GM23338 (cell line): ENCODE results near the gene BID. TPM values are rescaled to one million over a fixed set of nuclear protein-coding genes. Genes with fewer than 3 reads are reported as not detected.

ENCODE experiments used
- ATAC-seq: fragments of 200-7000 bp; cut with Tn5 transposase; 3 replicates; pipeline ENCODE4 v1.9.1; 2020
- DNase-seq: peaks from one replicate; pipeline ENCODE4 v3.0.0-alpha.2; 2015; ENCODE audit warnings: low spot score
- H2AFZ ChIP-seq: fragments of 200-600 bp; sonication (generic); 2 replicates; pipeline ENCODE4 v1.8.0; 2016; ENCODE audit warnings: antibody characterized with exemption, mild to moderate bottlenecking, moderate library complexity
- H3F3A ChIP-seq: fragments of 200-600 bp; sonication (generic); replicated peaks from 2 replicates; pipeline ENCODE4 v1.8.0; 2017; ENCODE audit warnings: antibody characterized with exemption, mixed run types, low read depth
- H3K27ac ChIP-seq: fragments of 200-600 bp; sonication (generic); 2 replicates; pipeline ENCODE4 v1.6.1; 2016; ENCODE audit warnings: low read depth
- H3K27me3 ChIP-seq: fragments of 200-600 bp; sonication (generic); 2 replicates; pipeline ENCODE4 v1.8.0; 2016; ENCODE audit warnings: mild to moderate bottlenecking, mixed run types, moderate library complexity; ENCODE audit not compliant: insufficient read depth
- H3K36me3 ChIP-seq: fragments of 200-600 bp; sonication (generic); 2 replicates; pipeline ENCODE4 v1.8.0; 2016; ENCODE audit warnings: mild to moderate bottlenecking; ENCODE audit not compliant: insufficient read depth
- H3K4me1 ChIP-seq: fragments of 200-600 bp; sonication (generic); 2 replicates; pipeline ENCODE4 v1.8.0; 2016; ENCODE audit warnings: mild to moderate bottlenecking, moderate library complexity; ENCODE audit not compliant: insufficient read depth
- H3K4me2 ChIP-seq: fragments of 200-600 bp; sonication (generic); 2 replicates; pipeline ENCODE4 v1.7.1; 2017; ENCODE audit warnings: mixed run types
- H3K4me3 ChIP-seq: fragments of 200-600 bp; sonication (generic); 2 replicates; pipeline ENCODE4 v1.6.1; 2016; ENCODE audit warnings: mixed run types
- H3K79me2 ChIP-seq: fragments of 200-600 bp; sonication (generic); replicated peaks from 2 replicates; pipeline ENCODE4 v1.8.0; 2017; ENCODE audit warnings: mild to moderate bottlenecking; ENCODE audit not compliant: insufficient read depth
- H3K9me2 ChIP-seq: fragments of 200-600 bp; sonication (generic); 2 replicates; pipeline ENCODE4 v1.8.0; 2017; ENCODE audit not compliant: insufficient read depth
- H4K20me1 ChIP-seq: fragments of 200-600 bp; sonication (generic); replicated peaks from 2 replicates; pipeline ENCODE4 v1.8.0; 2017; ENCODE audit warnings: mild to moderate bottlenecking; ENCODE audit not compliant: insufficient read depth
- H3K27ac Mint-ChIP-seq: 2 replicates; pipeline ENCODE4 v1.8.0; 2020; ENCODE audit warnings: inconsistent platforms, mild to moderate bottlenecking, moderate library complexity, mixed read lengths
- H3K27me3 Mint-ChIP-seq: 3 replicates; pipeline ENCODE4 v1.8.0; 2022; ENCODE audit warnings: low read depth, mild to moderate bottlenecking, moderate library complexity, mixed read lengths, inconsistent platforms; ENCODE audit not compliant: insufficient read depth, poor library complexity
- H3K36me3 Mint-ChIP-seq: 3 replicates; pipeline ENCODE4 v1.8.0; 2021; ENCODE audit warnings: low read depth, mild to moderate bottlenecking, inconsistent platforms, moderate library complexity, mixed read lengths
- H3K4me1 Mint-ChIP-seq: 3 replicates; pipeline ENCODE4 v1.8.0; 2020; ENCODE audit warnings: mild to moderate bottlenecking, inconsistent platforms, mixed read lengths
- H3K4me3 Mint-ChIP-seq: 3 replicates; pipeline ENCODE4 v1.8.0; 2021; ENCODE audit warnings: moderate library complexity, mild to moderate bottlenecking, inconsistent platforms, mixed read lengths
- H3K9me3 Mint-ChIP-seq: 3 replicates; pipeline ENCODE4 v1.8.0; 2020; ENCODE audit warnings: moderate library complexity, mild to moderate bottlenecking, inconsistent platforms, mixed read lengths
- CREB1 ChIP-seq: fragments of 250-450 bp; sonication (Bioruptor Pico); IDR thresholded peaks from 2 replicates; pipeline ENCODE4 v1.5.0; 2020; ENCODE audit warnings: low read depth, mild to moderate bottlenecking, moderate library complexity
- CTCF ChIP-seq, 2 experiments: fragments of 200-600 bp in 1 of 2; sonication (generic) in 1 of 2; conservative IDR thresholded peaks; 2 replicates each; pipeline versions ENCODE4 v1.5.1 to v1.6.1; 2016 to 2017; ENCODE audit warnings: antibody characterized with exemption in 2 of 2, low read depth in 2 of 2, mild to moderate bottlenecking in 2 of 2, moderate library complexity in 1 of 2
- EZH2 ChIP-seq: fragments of 200-600 bp; sonication (generic); IDR thresholded peaks from one replicate; pipeline ENCODE4 v1.8.0; 2017; ENCODE audit warnings: antibody characterized with exemption, mild to moderate bottlenecking, low read depth; ENCODE audit not compliant: unreplicated experiment
- EZH2phosphoT487 ChIP-seq: fragments of 200-600 bp; sonication (generic); IDR thresholded peaks from one replicate; pipeline ENCODE4 v1.8.1; 2018; ENCODE audit warnings: antibody characterized with exemption; ENCODE audit not compliant: unreplicated experiment
- JUNB ChIP-seq: IDR thresholded peaks from one replicate; pipeline ENCODE4 v1.6.1; 2016; ENCODE audit warnings: antibody characterized with exemption; ENCODE audit not compliant: unreplicated experiment
- NANOG ChIP-seq: IDR thresholded peaks from 2 replicates; pipeline ENCODE4 v1.6.1; 2016; ENCODE audit warnings: antibody characterized with exemption, borderline replicate concordance
- POLR2AphosphoS5 ChIP-seq: IDR thresholded peaks from 2 replicates; pipeline ENCODE4 v1.6.1; 2016; ENCODE audit warnings: antibody characterized with exemption, low read depth
- STAT1 ChIP-seq: IDR thresholded peaks from one replicate; pipeline ENCODE4 v1.6.1; 2016; ENCODE audit warnings: antibody characterized with exemption; ENCODE audit not compliant: unreplicated experiment
- ZNF331 ChIP-seq: fragments of 250-450 bp; sonication (Bioruptor Pico); IDR thresholded peaks from 2 replicates; pipeline ENCODE4 v1.5.0; 2020; ENCODE audit warnings: low read depth, mild to moderate bottlenecking, moderate library complexity
- polyA plus RNA-seq: library from polyadenylated mRNA; unstranded; fragments of >200 nt; fragmentation: Nextera tagmentation; extraction: Ambion mirVana; gene quantifications from 2 replicates; pipeline ENCODE4 v1.2.1, GENCODE V29; 2016
- total RNA-seq: library from RNA; depleted of rRNA; stranded (reverse); fragments of >200 nt; shearing (Covaris generic); gene quantifications from 2 replicates; pipeline ENCODE4 v1.2.3, GENCODE V29; 2014
- TF ChIP-seq, protein P1 (sequence below): fragments of 250-450 bp; sonication (Bioruptor Pico); IDR thresholded peaks from 2 replicates; pipeline ENCODE4 v1.5.0; 2020; ENCODE audit warnings: mild to moderate bottlenecking, moderate library complexity
- TF ChIP-seq, protein P2 (sequence below): IDR thresholded peaks from 2 replicates; pipeline ENCODE4 v1.6.1; 2016; ENCODE audit warnings: antibody characterized with exemption
- TF ChIP-seq, protein P3 (sequence below): IDR thresholded peaks from one replicate; pipeline ENCODE4 v1.6.1; 2018; ENCODE audit warnings: antibody characterized with exemption; ENCODE audit not compliant: unreplicated experiment

BID gene
- total and polyA plus RNA-seq, 2 experiments from 2014 or later: 65.1 to 125 TPM

DNA sequence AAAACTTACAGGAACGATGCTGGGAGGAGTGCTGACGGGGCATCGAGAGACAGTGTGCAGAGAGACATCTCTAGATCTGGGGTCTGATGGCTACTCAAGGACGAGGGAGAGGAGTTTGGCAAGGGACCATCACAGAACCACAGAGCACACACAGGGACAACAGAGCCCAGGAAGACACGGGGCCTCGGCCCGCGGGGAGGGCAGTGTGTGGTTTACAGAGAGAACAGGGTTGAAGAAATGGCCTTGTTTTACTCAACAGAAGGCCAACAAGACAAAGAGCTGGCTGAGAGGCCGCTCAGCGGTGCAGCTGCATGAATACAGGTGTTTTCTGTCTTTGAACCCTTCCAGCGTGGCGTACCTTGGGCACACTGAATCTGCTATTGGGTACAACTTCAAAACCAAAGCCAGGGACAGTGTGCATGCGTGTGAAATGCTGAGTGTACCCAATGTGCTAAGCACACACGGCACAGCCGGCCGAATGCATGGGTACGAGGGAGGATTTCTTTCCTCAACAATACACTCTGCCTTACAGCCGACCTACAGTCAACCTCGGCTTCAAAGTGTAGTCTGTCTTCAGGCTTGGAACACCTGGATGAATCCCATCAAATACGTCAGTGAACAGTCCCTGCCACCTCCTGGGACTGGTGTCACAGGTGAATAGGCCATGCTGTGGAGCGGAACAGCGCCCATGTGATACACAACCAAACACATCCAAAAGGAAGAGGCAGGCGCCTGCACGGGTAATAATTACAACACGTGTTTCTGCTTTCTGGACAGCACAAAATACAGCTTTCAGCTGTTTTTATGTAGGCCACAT is 20.7 kb upstream of the BID start:
- no peak overlapping the region for H3K27ac ChIP-seq

More for the DNA sequence above, 20.7 kb upstream of the BID start:
- Mint-ChIP-seq H3K9me3 (no peaks in the 10 kb centered on the region), H3K27me3 (peaks cover 12% of the 10 kb centered on the region), H3K4me3 (no peak overlapping the region), H3K4me1 (peaks cover 3% of the 10 kb centered on the region; the same call in 2 of the 3 replicates), H3K36me3 (no peaks in the 10 kb centered on the region), H3K27ac (no peak overlapping the region)
- ATAC-seq (no peak), DNase-seq (no peak)
- no peaks in the 10 kb centered on the region for H3F3A ChIP-seq
- H3K4me2 ChIP-seq: no peak overlapping the region
- H4K20me1 ChIP-seq: no peaks in the 10 kb centered on the region
- TF ChIP-seq CREB1 (CRISPR knock-in tag): no peak
- TF ChIP-seq, protein P1, sequence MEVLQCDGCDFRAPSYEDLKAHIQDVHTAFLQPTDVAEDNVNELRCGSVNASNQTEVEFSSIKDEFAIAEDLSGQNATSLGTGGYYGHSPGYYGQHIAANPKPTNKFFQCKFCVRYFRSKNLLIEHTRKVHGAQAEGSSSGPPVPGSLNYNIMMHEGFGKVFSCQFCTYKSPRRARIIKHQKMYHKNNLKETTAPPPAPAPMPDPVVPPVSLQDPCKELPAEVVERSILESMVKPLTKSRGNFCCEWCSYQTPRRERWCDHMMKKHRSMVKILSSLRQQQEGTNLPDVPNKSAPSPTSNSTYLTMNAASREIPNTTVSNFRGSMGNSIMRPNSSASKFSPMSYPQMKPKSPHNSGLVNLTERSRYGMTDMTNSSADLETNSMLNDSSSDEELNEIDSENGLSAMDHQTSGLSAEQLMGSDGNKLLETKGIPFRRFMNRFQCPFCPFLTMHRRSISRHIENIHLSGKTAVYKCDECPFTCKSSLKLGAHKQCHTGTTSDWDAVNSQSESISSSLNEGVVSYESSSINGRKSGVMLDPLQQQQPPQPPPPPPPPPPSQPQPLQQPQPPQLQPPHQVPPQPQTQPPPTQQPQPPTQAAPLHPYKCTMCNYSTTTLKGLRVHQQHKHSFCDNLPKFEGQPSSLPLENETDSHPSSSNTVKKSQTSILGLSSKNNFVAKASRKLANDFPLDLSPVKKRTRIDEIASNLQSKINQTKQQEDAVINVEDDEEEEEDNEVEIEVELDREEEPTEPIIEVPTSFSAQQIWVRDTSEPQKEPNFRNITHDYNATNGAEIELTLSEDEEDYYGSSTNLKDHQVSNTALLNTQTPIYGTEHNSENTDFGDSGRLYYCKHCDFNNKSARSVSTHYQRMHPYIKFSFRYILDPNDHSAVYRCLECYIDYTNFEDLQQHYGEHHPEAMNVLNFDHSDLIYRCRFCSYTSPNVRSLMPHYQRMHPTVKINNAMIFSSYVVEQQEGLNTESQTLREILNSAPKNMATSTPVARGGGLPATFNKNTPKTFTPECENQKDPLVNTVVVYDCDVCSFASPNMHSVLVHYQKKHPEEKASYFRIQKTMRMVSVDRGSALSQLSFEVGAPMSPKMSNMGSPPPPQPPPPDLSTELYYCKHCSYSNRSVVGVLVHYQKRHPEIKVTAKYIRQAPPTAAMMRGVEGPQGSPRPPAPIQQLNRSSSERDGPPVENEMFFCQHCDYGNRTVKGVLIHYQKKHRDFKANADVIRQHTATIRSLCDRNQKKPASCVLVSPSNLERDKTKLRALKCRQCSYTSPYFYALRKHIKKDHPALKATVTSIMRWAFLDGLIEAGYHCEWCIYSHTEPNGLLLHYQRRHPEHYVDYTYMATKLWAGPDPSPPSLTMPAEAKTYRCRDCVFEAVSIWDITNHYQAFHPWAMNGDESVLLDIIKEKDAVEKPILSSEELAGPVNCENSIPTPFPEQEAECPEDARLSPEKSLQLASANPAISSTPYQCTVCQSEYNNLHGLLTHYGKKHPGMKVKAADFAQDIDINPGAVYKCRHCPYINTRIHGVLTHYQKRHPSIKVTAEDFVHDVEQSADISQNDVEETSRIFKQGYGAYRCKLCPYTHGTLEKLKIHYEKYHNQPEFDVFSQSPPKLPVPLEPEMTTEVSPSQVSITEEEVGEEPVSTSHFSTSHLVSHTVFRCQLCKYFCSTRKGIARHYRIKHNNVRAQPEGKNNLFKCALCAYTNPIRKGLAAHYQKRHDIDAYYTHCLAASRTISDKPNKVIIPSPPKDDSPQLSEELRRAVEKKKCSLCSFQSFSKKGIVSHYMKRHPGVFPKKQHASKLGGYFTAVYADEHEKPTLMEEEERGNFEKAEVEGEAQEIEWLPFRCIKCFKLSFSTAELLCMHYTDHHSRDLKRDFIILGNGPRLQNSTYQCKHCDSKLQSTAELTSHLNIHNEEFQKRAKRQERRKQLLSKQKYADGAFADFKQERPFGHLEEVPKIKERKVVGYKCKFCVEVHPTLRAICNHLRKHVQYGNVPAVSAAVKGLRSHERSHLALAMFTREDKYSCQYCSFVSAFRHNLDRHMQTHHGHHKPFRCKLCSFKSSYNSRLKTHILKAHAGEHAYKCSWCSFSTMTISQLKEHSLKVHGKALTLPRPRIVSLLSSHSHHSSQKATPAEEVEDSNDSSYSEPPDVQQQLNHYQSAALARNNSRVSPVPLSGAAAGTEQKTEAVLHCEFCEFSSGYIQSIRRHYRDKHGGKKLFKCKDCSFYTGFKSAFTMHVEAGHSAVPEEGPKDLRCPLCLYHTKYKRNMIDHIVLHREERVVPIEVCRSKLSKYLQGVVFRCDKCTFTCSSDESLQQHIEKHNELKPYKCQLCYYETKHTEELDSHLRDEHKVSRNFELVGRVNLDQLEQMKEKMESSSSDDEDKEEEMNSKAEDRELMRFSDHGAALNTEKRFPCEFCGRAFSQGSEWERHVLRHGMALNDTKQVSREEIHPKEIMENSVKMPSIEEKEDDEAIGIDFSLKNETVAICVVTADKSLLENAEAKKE (CRISPR knock-in tag): no peak
- no peak for TF ChIP-seq ZNF331 (CRISPR knock-in tag)
- TF ChIP-seq, protein P2, sequence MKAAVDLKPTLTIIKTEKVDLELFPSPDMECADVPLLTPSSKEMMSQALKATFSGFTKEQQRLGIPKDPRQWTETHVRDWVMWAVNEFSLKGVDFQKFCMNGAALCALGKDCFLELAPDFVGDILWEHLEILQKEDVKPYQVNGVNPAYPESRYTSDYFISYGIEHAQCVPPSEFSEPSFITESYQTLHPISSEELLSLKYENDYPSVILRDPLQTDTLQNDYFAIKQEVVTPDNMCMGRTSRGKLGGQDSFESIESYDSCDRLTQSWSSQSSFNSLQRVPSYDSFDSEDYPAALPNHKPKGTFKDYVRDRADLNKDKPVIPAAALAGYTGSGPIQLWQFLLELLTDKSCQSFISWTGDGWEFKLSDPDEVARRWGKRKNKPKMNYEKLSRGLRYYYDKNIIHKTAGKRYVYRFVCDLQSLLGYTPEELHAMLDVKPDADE: no peak
- TF ChIP-seq EZH2phosphoT487: no peak
- no peak for TF ChIP-seq NANOG
- TF ChIP-seq EZH2: no peak
- no peak for TF ChIP-seq POLR2AphosphoS5
- TF ChIP-seq CTCF (conservative IDR thresholded peaks at IDR 0.05; ENCODE audit: low read depth in 2 of 2): no peak
- no peak for TF ChIP-seq STAT1
- TF ChIP-seq, protein P3, sequence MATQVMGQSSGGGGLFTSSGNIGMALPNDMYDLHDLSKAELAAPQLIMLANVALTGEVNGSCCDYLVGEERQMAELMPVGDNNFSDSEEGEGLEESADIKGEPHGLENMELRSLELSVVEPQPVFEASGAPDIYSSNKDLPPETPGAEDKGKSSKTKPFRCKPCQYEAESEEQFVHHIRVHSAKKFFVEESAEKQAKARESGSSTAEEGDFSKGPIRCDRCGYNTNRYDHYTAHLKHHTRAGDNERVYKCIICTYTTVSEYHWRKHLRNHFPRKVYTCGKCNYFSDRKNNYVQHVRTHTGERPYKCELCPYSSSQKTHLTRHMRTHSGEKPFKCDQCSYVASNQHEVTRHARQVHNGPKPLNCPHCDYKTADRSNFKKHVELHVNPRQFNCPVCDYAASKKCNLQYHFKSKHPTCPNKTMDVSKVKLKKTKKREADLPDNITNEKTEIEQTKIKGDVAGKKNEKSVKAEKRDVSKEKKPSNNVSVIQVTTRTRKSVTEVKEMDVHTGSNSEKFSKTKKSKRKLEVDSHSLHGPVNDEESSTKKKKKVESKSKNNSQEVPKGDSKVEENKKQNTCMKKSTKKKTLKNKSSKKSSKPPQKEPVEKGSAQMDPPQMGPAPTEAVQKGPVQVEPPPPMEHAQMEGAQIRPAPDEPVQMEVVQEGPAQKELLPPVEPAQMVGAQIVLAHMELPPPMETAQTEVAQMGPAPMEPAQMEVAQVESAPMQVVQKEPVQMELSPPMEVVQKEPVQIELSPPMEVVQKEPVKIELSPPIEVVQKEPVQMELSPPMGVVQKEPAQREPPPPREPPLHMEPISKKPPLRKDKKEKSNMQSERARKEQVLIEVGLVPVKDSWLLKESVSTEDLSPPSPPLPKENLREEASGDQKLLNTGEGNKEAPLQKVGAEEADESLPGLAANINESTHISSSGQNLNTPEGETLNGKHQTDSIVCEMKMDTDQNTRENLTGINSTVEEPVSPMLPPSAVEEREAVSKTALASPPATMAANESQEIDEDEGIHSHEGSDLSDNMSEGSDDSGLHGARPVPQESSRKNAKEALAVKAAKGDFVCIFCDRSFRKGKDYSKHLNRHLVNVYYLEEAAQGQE: no peak
- no peak for TF ChIP-seq JUNB
- H3K4me3 ChIP-seq: no peak overlapping the region
- H3K27me3 ChIP-seq: no peaks in the 10 kb centered on the region
- H3K36me3 ChIP-seq: no peaks in the 10 kb centered on the region
- no peaks in the 10 kb centered on the region for H3K79me2 ChIP-seq
- H3K9me2 ChIP-seq: no peaks in the 10 kb centered on the region
- H3K4me1 ChIP-seq: no peaks in the 10 kb centered on the region
- H2AFZ ChIP-seq: no peak overlapping the region
